ENCODE results near the gene BHLHE41.

Gene BHLHE41

GRCh38 chr12:26102953-26103352, 21.9 kb downstream of the BHLHE41 start:
- no peak overlapping the region for H3K27ac ChIP-seq
- TF ChIP-seq CTCF (conservative IDR thresholded peaks at IDR 0.05) = no peak
- no peak for TF ChIP-seq ZFX (IDR thresholded peaks at IDR 0.05)

- peak overlapping the region; percentile 40; the same call in 1 of the 2 replicates for H3K27ac ChIP-seq
Observed at GRCh38 chr12:26101763-26102162, 23.1 kb downstream of the BHLHE41 start.

GRCh38 chr12:26101350-26101734, 23.5 kb downstream of the BHLHE41 start:
- peak overlapping the region; percentile 40; the same call in 1 of the 2 replicates for H3K27ac ChIP-seq
- no peak for TF ChIP-seq CTCF (conservative IDR thresholded peaks at IDR 0.05)

More at GRCh38 chr12:26101763-26102162, 23.1 kb downstream of the BHLHE41 start:
- TF ChIP-seq CTCF (conservative IDR thresholded peaks at IDR 0.05) (no peak), ZFX (IDR thresholded peaks at IDR 0.05) (no peak)

GRCh38 chr12:26100666-26101349, 24.0 kb downstream of the BHLHE41 start:
- H3K27ac ChIP-seq = peak overlapping the region; percentile 40; the same call in 1 of the 2 replicates
- TF ChIP-seq CTCF (conservative IDR thresholded peaks at IDR 0.05) = no peak
- no peak for TF ChIP-seq ZFX (IDR thresholded peaks at IDR 0.05)

GRCh38 chr12:26097046-26097878, 27.6 kb downstream of the BHLHE41 start:
- no peak overlapping the region for H3K27ac ChIP-seq
- TF ChIP-seq CTCF (conservative IDR thresholded peaks at IDR 0.05) (peak; percentile 98), ZFX (IDR thresholded peaks at IDR 0.05) (no peak)

- no peak for TF ChIP-seq ZFX (IDR thresholded peaks at IDR 0.05)
- no peak for TF ChIP-seq CTCF (conservative IDR thresholded peaks at IDR 0.05)
Observed at GRCh38 chr12:26096036-26096435, 28.8 kb downstream of the BHLHE41 start.

GRCh38 chr12:26095186-26095585, 29.7 kb downstream of the BHLHE41 start:
- no peak for TF ChIP-seq ZFX (IDR thresholded peaks at IDR 0.05)
- no peak for TF ChIP-seq CTCF (conservative IDR thresholded peaks at IDR 0.05)
- H3K27ac ChIP-seq = no peak overlapping the region

More at GRCh38 chr12:26096036-26096435, 28.8 kb downstream of the BHLHE41 start:
- H3K27ac ChIP-seq = no peak overlapping the region

All from C4-2B (cell line).